ENCODE results near the gene B9D2.

The B9D2 gene

GRCh38 chr19:41307954-41308449, 55.9 kb downstream of the B9D2 start:
- no peaks in the 10 kb centered on the region for H3K27me3 Mint-ChIP-seq (ENCODE audit: low read depth)
- H3K27ac Mint-ChIP-seq: peak overlapping the region; percentile 93
- H3K36me3 Mint-ChIP-seq (ENCODE audit: low read depth): peaks cover 53% of the 10 kb centered on the region
- no peaks in the 10 kb centered on the region for H3K9me3 Mint-ChIP-seq
- H3K4me3 Mint-ChIP-seq: peak overlapping the region; percentile 98
- peaks cover 66% of the 10 kb centered on the region for H3K4me1 Mint-ChIP-seq (ENCODE audit: low read depth)

GRCh38 chr19:41307090-41307875, 56.7 kb downstream of the B9D2 start:
- no peaks in the 10 kb centered on the region for H3K9me3 Mint-ChIP-seq
- H3K27me3 Mint-ChIP-seq (ENCODE audit: low read depth): no peaks in the 10 kb centered on the region
- peak overlapping the region; percentile 93 for H3K27ac Mint-ChIP-seq
- H3K4me1 Mint-ChIP-seq (ENCODE audit: low read depth): peaks cover 69% of the 10 kb centered on the region
- peak overlapping the region; percentile 80 for H3K4me3 Mint-ChIP-seq
- peaks cover 57% of the 10 kb centered on the region for H3K36me3 Mint-ChIP-seq (ENCODE audit: low read depth)

- Mint-ChIP-seq H3K4me3 (peak overlapping the region; percentile 80), H3K27me3 (ENCODE audit: low read depth) (no peaks in the 10 kb centered on the region), H3K36me3 (ENCODE audit: low read depth) (peaks cover 63% of the 10 kb centered on the region), H3K4me1 (ENCODE audit: low read depth) (peaks cover 72% of the 10 kb centered on the region), H3K9me3 (no peaks in the 10 kb centered on the region), H3K27ac (peak overlapping the region; percentile 93)
Measured at GRCh38 chr19:41305927-41306793, 57.8 kb downstream of the B9D2 start.

GRCh38 chr19:41304706-41305483, 59.1 kb downstream of the B9D2 start:
- Mint-ChIP-seq H3K27me3 (ENCODE audit: low read depth) (no peaks in the 10 kb centered on the region), H3K4me1 (ENCODE audit: low read depth) (peaks cover 76% of the 10 kb centered on the region), H3K36me3 (ENCODE audit: low read depth) (peaks cover 70% of the 10 kb centered on the region), H3K9me3 (no peaks in the 10 kb centered on the region), H3K4me3 (peak overlapping the region; percentile 75), H3K27ac (peak overlapping the region; percentile 95)
